Kidney glomerular epithelial cell (primary cell): ENCODE measurements around the gene ZNF778.

Experiments used
- DNase-seq: peaks from one replicate; lab custom pipeline; 2025; lab: John Stamatoyannopoulos, UW

The ZNF778 gene

DNA sequence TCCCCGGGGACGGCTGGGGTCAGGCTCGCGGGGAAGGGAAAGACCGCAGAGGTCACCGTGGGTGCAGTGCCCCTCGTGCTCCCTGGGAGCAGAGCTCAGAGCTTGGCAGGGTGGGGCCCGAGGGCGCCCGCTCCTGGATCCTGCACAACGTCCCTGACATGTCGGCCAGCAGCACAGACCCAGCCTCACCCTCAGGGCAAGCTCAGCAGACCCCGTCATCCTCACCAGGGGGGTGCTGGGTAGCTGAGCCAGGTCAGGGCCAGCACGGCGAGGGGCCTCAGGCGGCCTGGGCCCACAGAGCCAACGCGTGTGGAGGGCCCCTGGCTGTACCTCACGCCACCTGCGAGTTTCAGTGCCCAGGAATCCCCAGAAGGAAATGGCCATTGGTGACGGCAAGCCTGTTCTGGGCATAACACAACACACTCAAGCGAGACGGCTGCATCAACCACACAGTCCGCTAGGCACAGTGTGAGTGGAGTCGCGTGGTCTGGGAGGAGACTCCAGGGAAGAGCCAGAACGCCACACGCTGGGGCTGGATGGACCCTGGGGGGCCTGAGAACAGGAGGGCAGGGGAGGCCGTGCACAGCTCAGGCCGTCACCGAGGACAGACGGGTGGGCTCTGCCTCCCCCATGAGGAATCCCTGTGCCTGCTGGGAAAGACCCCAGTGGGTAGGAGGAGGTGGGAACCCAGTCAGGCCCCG, 60.3 kb downstream of the ZNF778 start:
- no peak for DNase-seq

DNA sequence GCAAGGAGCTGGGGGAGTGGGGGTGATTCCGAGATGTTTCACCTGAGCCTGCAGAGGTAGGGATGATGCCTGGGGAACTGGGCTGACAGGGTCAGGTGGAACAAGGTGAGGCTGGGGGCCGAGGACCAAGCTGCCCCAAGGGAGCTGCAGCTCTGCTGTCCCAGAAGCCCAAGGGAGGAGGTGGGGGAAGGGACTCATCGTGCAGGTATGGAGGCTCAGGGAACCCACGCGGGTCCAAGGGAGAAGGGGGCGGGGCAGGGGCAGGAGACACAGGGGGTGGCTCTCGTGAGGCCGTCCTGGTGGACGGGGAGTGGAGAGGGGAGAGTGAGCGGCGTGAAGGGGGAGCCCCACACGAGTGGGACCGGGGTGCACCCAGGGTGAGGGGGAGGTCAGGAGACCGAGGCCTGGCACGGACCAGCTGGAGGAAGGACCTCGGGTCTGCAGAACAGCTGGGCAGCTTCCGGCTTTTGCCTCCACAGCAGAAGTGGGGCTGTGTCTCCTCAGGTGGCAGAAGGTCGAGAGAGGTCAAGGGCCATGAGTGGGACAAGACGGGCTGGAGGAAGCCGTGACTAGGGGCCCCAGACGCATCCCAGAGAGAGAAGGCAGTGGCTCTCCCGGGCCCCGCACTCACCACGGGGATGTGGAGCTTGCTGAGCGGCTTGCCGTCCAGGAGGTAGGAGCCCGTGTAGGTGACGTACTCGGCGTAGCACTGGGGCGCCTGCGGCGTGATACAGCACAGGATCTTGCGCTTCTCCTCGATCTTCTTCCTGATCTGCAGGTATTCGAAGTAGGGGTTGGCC, 61.1 kb downstream of the ZNF778 start:
- DNase-seq: no peak

DNA sequence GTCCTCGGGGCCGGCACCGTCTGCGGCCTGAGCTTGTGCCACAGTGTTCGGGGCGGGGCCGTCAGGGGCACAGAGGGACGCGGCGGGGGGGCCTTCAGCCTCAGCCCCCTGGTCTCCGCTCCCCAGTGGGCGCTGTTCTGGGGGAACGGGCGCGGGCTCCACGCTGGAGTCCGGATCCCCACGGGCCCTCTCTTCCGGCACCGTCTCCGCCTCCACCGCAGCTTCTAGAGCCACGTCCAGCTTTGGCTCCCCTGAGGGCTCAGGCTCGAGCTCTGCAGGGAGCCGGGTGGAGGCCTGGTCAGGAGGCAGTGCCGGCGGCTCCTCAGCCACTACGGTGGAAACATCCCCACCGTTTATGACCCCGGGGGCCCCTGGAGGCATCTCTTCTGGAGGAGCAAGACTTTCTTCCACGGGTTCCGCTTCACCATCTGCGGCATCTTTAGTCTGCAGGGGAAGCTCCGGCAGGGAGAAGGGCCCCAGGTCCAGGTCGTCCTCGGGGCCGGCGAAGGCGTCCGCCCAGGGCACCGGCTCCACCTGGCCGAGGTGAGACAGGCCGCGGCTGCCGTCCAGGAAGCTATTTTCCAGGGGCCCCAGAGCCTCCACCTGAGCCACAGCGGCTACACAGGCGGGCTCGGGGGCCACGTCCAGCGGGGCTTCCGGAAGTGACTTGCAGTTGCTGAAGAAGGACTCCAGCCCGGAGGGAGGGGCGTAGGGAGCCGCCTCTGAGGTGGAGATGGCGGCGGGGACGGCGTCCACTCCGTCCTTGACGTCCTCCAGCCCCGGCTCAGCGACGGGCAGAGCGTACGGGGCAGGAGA, 62.4 kb downstream of the ZNF778 start:
- DNase-seq: no peak

- no peak for DNase-seq
Observed at GRCh38 chr16:89280546-89281188, 63.2 kb downstream of the ZNF778 start.

GRCh38 chr16:89281189-89281577, 63.7 kb downstream of the ZNF778 start:
- DNase-seq: no peak

GRCh38 chr16:89281829-89282228, 64.3 kb downstream of the ZNF778 start:
- DNase-seq: no peak

DNA sequence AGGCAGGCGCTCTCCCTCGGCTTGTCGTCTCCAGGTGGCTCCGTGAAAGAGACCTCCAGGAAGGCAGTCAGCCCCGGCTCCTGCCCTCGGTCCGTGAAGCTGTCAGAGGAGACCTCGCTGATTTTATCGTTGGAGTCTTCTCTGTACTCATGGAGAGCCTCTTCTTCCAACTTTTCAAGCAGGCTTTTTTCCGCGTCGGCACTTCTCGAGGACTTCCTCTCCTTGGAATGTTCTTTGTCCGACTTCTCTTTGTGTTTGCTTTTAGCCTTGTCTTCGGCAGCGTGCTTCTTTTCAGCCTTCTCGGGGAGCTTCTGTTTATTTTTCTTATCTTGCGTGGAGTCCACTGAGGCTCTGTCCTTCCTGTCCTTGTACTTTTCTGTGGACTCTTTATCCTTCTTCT, 65.0 kb downstream of the ZNF778 start:
- DNase-seq: no peak

- DNase-seq: no peak
Observed at GRCh38 chr16:89283449-89283848, 65.9 kb downstream of the ZNF778 start.

- no peak for DNase-seq
Observed at GRCh38 chr16:89285381-89285780, 67.9 kb downstream of the ZNF778 start.

GRCh38 chr16:89286096-89286495, 68.6 kb downstream of the ZNF778 start:
- no peak for DNase-seq
